Ovary (tissue), 3 donors: ENCODE results near the gene NLGN1.

Experiments used
- POLR2A ChIP-seq: fragments of 450-650 bp; IDR thresholded peaks from one replicate; pipeline ENCODE4 v1.6.1; 2017; ENCODE audit warnings: antibody characterized with exemption, mild to moderate bottlenecking, moderate library complexity
- TF ChIP-seq, protein P1 (sequence below), 3 donors: fragments of 450-650 bp in 2 of 3; fragments of 200-600 bp in 1 of 3; IDR thresholded peaks; one replicate each; pipeline versions ENCODE4 v1.5.1 to v1.8.0; 2016 to 2022; ENCODE audit warnings: antibody characterized with exemption in 3 of 3, mild to moderate bottlenecking in 1 of 3
- donor health status: DM: no; HTN: no; CAD: no.

DNA sequence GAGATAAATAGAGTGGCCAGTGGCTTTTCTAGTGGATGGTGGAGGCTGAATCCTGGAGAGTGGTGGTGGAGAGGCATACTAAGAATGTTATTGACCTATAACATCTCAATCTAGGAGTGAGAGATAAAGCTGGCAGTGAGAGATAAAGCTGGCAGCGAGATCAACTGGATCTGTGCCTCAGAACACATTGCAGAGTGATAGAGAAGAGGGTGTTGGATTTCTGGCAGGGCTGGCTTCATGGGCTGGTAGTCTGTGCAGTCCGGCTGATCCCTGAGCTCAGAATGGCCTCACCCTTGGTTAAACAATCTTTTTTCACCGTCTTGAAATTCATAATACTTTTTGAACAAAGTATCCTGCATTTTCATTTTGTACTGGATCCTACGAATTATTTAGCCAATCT is 221.2 kb downstream of the NLGN1 start:
- no peak for TF ChIP-seq POLR2A
- TF ChIP-seq, protein P1, sequence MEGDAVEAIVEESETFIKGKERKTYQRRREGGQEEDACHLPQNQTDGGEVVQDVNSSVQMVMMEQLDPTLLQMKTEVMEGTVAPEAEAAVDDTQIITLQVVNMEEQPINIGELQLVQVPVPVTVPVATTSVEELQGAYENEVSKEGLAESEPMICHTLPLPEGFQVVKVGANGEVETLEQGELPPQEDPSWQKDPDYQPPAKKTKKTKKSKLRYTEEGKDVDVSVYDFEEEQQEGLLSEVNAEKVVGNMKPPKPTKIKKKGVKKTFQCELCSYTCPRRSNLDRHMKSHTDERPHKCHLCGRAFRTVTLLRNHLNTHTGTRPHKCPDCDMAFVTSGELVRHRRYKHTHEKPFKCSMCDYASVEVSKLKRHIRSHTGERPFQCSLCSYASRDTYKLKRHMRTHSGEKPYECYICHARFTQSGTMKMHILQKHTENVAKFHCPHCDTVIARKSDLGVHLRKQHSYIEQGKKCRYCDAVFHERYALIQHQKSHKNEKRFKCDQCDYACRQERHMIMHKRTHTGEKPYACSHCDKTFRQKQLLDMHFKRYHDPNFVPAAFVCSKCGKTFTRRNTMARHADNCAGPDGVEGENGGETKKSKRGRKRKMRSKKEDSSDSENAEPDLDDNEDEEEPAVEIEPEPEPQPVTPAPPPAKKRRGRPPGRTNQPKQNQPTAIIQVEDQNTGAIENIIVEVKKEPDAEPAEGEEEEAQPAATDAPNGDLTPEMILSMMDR (IDR thresholded peaks at IDR 0.05), result no peak
